HG03175 (cell line): ENCODE measurements around the gene SYNE1.
"Not testable (repeated sequence)": the region's sequence is repeated elsewhere in the genome, so short reads cannot be mapped to it uniquely, and the experiment has no call there.

Experiments
- ATAC-seq: cut with Tn5 transposase; IDR thresholded peaks from one replicate; pipeline ENCODE4 v1.9.1; 2021; ENCODE audit warnings: mild to moderate bottlenecking, moderate library complexity; ENCODE audit not compliant: unreplicated experiment

Gene SYNE1, protein sequence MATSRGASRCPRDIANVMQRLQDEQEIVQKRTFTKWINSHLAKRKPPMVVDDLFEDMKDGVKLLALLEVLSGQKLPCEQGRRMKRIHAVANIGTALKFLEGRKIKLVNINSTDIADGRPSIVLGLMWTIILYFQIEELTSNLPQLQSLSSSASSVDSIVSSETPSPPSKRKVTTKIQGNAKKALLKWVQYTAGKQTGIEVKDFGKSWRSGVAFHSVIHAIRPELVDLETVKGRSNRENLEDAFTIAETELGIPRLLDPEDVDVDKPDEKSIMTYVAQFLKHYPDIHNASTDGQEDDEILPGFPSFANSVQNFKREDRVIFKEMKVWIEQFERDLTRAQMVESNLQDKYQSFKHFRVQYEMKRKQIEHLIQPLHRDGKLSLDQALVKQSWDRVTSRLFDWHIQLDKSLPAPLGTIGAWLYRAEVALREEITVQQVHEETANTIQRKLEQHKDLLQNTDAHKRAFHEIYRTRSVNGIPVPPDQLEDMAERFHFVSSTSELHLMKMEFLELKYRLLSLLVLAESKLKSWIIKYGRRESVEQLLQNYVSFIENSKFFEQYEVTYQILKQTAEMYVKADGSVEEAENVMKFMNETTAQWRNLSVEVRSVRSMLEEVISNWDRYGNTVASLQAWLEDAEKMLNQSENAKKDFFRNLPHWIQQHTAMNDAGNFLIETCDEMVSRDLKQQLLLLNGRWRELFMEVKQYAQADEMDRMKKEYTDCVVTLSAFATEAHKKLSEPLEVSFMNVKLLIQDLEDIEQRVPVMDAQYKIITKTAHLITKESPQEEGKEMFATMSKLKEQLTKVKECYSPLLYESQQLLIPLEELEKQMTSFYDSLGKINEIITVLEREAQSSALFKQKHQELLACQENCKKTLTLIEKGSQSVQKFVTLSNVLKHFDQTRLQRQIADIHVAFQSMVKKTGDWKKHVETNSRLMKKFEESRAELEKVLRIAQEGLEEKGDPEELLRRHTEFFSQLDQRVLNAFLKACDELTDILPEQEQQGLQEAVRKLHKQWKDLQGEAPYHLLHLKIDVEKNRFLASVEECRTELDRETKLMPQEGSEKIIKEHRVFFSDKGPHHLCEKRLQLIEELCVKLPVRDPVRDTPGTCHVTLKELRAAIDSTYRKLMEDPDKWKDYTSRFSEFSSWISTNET (N-terminal part only)

DNA sequence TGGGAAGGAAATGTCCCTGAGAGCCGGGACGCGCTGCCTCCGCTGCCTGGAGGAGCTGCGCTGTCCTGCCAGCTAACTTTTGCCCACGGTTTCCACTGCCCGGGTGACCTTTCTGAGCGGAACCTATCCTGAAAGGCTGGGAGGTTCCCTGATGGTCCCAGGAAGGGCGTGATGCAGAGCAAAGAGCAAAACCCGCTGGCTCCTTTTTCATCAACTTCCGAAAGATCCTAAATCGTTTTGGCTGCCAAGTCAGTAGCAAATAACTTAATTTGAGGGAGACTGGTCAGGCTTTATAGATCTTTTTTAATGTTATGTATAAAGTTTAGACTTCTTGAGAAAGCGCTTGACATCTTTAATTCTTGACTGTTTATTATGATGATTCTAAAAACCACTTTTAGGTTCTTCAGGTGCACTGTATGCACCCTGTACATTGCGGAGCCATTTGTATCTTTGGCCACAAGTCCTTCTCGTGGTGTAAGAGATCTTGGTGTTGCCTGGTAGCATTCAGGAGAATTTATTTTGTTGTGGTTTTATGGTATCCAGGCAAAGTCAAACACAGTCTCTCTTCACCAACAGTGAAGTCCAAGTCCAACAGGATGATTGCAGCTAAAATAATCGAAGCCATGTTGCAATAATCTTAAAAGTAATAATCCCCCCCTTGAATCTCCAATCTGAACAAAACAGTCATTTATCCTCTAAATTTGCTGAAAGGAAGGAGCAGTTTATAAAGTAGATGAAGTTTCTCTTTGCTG lies at the start of gene SYNE1:
TSS of gene SYNE1 (minus strand) at position 67 of the 752 bp plus-strand sequence. CDS start 9,031 bp downstream, outside the sequence.
- no peak for ATAC-seq

DNA sequence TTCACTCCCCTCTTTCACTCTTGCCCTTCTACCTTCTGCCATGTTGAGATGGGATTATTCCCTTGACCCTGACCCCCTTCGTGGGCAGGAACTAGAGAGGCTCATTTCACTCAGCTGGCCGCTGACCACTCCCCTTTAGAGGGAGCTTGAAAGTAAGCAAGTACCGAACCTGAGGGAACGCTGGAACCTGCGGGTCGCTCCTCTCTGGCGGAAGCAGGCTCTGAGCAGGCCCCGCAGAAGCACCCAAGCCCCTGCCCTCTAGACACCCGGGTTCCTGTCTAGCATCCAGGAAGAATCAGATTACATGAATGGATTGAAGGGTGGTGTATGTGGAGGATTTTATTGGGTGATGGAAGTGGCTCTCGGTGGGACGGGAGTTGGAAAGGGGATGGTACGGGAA lies 48.7 kb upstream of the SYNE1 start:
- ATAC-seq: no peak

DNA sequence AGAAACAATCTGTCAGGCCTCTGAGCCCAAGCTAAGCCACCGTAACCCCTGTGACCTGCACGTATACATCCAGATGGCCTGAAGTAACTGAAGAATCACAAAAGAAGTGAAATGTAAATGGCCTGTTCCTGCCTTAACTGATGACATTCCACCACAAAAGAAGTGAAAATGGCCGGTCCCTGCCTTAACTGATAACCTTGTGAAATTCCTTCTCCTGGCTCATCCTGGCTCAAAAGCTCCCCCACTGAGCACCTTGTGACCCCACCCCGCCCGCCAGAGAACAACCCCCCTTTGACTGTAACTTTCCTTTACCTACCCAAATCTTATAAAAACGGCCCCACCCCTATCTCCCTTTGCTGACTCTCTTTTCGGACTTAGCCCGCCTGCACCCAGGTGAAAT lies 45.8 kb upstream of the SYNE1 start:
- ATAC-seq: not testable (repeated sequence)

DNA sequence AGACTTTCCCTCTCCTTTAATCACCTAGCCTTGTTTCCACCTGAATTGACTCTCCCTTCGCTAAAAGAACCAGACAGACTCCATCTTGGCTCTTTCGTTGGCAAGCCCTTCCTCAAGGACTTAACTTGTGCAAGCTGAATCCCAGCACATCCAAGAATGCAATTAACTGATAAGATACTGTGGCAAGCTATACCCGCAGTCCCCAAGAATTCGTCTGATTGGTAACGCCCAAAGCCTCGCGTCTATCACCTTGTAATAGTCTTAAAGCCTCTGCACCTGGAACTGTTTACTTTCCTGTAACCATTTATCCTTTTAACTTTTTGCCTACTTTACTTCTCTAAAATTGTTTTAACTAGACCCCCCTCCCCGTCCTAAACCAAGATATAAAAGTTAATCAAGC lies 45.0 kb upstream of the SYNE1 start:
- no peak for ATAC-seq

DNA sequence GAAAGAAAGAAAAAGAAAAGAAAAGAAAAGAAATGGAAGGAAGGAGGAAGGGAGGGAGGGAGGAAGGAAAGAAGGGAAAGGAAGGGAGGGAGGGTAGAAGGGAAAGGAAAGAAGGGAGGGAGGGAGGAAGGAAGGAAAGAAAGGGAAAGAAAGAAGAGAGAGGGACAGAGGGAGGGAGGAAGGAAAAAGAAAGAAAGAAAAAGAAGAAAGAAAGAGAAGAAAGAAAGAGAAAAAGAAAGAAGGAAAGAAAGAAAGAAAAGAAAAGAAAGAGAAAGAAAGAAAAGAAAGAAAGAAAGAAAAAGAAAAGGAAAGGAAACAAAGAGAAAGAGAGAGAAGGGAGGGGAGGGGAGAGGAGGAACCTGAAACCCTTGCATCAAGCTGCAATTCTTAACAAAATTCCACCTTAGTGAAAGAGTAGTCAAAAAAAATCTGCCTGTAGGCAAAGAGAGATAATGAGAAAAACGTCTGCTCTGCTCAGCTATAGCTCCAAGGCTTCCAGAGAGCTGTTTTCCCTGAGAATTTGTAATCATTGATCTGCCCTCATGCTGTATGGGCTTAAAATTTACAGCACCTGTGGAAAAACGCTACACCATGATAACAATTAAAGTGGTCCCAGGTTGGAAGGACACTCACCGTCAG lies 43.8 kb upstream of the SYNE1 start:
- no peak for ATAC-seq

DNA sequence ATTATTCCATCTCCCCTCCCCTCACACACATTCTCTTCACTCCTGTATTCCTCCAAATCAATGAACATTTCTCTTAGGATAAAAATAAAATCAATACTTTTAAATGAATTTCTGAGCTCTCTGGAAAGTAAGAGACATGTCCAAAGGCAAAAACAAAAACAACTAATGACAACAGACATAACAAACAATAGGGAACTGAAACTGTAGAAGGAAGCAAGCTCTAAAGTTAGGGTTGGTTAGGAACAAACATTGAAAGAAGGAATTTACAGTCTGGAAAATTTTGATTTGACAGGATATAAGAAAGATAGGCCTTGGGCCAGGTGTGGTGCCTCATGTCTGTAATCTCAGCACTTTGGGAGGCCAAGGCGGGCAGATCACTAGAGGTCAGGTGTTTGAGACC lies 43.0 kb upstream of the SYNE1 start:
- ATAC-seq: no peak

DNA sequence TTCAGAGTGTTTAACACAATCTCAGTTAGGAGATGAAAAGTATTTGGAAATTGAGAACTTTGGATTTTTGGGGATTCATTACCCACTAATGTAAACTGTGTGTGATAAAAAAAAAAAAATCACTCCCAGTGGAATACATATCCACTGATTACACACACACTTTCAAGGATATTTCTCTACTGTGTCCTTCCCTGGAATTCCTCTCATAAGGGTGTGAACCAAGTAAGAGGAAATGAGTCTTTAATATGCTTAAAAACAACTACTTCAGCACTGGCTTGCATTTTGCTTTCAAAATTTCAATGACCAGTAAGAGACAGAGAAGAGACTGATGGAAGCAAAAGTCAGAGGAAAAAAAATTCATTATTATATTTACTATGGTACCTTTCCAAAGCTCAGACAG lies 36.1 kb upstream of the SYNE1 start:
- no peak for ATAC-seq

DNA sequence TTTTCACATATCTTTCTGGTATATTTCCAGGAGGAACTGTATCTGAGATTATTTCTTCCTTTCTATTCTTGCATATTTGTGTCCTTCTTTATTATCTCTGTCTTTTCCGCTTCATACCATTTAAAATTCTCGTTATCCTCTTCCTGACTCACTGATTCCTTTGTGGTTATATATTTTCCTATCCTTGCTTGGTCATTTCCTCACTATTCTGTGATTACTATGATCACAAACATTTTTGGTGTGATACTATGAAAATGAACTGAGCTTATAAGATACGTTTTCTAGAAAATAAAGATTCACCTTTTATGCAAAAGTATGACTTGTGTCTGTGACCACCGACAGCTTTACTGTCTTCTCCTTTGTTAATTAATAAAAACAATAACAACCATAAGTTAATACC lies 34.0 kb upstream of the SYNE1 start:
- ATAC-seq: no peak

DNA sequence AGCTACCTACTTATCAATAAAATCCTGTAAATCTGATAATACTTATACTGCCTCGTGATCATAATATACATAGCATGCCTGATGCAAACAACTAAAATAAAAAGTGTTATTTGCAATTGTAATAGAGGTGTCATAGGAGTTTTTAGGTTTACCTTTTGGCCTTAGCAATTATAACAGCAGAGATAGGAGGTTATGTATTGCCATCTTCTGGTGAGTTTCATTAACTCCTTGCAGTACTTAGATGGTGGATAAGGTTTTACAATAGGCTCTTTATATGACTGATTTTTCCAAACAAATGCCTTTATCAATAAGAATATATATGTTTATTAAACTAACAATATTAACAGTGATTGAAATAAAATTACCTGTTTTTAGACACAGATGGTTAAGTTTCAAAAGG lies 32.7 kb upstream of the SYNE1 start:
- peak; percentile 43 for ATAC-seq

DNA sequence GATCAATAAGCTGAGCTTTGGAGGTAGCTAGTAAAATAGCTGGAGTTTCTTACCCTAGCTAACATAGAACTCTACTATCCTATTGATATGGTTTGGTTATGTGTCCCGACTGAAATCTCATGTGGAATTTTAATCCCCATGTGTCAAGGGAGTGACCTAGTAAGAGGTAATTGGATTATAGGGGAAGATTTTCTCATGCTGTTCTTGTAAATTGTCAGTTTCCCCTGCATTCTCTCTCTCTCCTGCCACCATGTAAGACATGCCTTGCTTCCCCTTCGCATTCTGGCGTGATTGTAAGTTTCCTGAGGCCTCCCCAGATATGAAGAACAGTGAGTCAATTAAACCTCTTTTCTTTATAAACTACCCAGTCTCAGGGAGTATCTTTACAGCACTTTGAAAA lies 24.6 kb upstream of the SYNE1 start:
- ATAC-seq: no peak

DNA sequence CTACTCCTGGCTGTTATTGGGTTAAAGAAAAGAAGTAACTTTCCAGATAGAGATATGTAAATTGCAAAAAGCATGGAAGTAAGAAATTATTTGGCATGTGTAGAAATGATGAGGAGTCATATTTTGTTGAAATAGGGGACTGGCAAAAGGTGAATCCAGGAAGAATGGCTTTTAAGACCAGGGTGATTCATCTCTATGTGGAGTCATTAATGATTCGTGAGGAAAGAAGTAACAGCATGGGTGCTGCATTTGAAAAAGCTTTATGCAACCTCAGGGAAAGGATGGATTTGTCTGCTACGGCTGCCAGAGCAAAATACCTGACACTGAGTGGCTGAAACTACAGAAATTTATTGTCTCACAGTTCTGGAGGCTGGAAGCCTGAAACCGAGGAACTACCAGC lies 14.8 kb upstream of the SYNE1 start:
- no peak for ATAC-seq

DNA sequence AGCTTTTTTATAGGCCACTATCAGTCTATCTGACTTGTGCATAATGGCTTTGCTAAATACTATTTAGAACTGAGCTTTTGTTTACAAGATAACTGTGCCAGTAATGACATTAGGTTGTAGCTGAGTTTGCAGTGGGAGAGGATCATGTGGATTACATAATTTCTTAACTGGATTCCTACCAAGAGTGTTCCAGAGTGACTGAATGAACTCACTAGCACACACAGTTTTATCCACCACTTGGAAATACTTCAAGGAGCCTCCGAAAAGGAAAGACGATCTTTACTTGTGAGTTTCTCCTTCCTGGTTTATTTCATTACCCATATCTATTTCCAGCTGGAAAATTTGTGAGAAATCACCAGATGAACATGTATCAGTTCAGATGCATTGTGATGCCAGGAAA lies 10.9 kb upstream of the SYNE1 start:
- ATAC-seq: no peak

DNA sequence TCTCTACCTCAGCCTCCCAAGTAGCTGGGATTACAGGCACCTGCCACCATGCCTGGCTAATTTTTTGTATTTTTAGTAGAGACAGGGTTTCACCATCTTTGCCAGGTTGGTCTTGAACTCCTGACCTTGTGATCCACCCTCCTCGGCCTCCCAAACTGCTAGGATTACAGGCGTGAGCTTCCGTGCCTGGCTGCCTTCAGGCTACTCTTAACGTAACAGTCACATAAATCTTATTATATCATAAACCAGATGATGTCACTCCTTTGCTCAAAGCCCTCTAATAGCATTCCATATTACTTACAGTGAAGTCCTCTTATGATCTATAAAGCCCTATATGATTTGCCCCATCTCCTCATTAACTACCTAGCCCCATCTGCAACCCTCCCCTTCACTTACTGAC lies 9.6 kb upstream of the SYNE1 start:
- not testable (repeated sequence) for ATAC-seq

DNA sequence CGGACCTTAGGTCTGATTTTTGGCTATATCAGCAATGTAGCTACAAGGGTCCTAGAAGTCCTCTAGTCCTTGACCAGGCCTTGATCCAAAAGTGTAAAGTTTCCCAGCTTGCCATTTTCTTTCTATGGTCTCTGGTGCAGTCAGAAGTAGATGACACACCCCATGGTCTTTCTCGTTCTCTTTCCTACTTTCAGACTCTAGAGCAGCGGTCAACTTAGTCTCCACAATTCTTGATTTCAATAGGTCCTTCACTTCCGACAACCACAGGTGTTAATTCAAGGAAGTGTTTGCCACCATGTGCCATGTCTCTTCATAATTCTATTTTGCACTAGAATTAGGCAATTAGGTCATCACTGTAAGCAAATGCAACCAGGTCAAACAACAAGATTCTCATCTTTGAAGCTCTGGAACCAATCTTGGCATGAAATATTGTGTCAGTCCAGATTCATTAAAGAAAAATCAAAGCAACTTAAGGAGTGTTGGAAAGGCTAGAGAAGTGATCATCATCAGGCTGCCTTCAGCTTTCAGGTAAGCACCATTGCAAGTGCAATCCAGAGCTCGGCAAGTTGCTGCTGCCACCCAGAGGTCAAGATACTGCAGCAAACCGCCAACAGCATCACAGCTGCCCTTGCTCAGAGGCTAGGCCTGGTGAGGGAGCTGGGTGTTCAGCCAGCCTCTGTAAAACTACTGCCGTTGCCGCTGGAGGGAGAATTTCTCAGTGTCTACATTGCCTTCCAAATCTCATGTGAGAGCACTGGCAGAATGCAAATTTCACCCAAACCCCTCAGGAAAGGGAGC lies 5.6 kb upstream of the SYNE1 start:
- peak; percentile 86 for ATAC-seq

DNA sequence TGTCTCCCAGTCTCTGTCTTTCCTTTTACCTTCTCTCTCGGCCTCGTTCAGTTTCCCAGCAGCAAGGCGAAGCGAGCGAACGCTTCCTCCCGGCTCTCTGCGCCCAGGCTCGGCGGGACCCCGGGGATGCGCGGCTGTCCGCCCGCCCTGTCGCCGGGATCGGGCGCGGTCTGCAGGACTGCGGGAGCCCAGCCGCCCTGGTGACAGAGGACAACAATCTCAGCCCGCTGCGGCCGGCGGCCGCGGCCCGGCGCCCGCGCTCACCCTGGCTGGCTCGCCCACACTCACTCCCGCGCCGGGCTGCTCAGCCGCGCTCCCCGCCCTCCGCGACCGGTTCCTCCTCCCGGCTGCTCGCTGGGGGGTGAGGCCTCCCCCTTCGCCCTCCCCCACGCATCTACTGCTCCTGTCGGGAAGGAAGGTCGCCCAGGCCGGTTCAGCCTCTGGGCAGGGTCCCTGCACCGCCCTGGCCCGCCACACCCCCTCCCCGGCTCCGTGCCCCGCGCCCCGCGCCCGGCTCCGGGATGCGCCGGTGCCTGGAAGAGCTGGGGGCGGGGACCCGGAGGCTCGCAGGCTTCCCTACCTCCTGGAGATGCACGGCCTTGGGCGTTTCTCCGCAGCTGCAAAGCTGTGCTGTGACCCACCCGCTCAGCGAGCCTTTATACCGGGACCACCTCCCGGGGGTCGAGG lies 410 bp downstream of the SYNE1 start:
- no peak for ATAC-seq

DNA sequence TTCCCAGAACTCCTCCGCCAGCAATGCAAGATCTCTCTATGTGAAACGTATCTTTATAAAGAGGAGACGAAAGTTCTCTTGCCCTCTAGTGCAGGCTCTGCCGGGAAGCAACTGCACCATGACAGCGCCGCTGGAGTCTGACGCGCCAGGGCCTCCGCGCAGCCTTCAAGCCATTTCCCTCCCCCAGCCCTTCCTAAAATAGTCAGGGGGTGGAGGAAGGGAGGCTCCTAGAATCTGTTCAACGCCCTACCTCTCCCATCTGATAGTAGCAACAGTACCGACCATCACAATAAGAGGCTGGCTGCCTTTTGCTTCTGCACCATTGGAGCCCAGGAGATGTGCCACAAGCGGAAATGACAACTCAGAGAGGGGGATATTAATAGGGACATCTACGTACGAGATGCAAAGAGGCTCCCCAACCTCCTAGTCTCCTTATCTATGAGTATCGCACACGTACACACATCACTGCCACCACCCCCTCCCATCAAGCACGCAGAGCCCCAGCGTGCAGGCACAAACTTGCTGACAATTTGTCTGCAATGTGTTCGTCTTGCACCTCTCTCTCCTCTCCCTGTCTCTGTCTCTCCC lies 1.0 kb downstream of the SYNE1 start:
- no peak for ATAC-seq

DNA sequence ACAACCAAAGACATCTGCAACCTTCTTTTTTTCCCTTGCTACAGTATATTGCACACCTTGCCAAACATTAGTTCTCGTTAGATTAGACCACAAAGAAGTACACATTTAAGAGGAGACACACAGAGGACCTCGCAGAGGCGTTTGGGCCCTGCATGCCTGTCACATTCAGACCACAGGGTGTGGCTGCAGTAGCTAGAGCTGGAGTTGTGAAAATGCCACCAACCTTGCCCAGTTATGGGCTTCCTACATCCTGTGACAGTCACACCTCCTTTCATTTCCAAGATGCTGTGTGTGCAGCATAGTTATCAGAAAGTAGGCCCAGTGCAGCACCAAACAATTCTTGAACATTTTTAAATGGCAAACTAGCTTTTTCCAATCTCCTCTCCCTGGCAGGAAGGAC lies 2.4 kb downstream of the SYNE1 start:
- ATAC-seq: peak; percentile 68

DNA sequence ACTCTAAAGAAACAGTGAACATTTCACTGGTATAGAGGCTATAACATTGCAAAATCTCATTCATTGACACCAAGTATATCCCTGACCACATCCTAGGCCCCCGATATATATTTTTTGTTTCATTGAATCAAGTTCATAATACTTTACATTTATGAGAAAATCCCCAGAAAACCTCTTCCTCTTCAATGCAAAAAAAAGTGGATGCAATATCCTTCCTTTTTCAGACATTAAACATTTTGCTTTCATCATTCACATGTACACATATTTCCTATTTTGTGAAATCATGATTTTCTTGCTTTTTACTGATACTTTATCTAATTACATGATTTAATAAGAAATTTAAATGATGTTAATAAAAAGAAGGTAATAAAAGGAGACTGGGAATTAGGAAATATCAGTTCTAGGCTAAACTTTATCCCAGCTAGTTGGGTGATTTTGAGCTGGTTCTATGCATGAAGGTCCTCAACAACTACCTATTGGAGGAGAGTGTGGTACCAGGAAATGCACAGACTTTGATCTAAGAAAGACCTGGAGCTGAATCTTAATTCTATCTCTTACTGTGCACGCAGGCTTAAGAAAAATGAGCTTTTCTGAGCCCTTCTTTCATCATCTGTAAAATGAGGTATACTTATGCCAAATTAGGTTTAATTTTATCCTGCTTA lies 4.9 kb downstream of the SYNE1 start:
- no peak for ATAC-seq
